ENCODE data around the gene CACNA2D4.

The CACNA2D4 gene

DNA sequence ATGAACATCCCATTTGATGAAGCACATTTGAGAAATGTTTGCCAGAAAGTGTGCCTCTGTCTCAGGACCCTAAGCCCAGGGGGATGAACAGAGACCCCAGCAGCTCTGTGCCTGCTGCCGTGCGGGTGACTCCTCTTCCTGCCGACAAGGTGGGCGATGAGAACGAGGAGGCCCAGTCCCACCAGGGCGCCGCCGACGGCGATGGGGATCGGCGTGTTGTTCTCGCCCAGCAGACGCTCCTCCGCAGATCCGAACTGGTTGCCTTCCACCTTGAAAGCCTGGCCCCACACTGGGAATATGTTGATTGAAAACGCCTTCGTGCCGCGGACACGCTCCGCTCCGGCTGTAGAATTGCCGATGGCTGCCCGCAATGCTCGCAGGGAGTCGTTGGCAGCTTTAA is 54.0 kb downstream of the CACNA2D4 start:
- DNase-seq = no peak

DNA sequence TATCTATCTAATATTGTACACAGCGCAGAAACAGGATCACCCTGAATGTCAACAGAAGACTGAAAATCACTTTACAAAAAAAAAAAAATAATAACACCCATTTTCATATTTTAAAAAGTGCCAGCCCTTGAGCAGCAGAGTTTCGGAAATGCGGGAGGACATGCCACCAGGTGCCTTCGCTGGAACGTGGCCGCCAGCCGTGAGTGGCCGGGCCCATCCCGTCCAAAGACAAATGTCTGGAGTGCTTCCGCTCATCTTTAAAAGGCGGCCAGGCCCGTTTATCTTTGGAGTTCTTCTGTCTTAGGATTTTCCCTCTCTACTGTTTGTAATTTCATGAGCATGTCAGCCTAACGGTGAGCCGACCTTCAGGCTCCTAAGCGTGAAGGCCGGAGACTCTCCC is 54.6 kb downstream of the CACNA2D4 start:
- no peak for DNase-seq

DNA sequence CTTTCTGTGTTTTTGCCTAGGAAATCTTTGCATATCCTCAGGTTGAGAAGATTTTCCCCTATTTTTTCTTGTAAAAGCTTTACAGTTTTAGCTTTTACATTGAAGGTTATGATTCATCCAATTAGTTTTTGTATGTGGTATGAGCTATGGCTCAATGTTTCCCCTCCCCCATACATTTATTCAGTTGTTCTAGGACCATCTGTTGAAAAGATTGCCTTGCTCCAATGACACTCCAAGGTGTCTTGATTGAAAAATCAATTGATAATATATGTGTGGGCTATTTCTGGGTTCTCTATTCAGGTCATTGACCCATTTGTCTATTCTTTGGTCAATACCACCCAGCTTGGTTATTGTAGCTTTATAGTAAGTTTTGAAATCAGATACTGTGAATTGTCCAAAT is 55.5 kb downstream of the CACNA2D4 start:
- no peak for DNase-seq

DNA sequence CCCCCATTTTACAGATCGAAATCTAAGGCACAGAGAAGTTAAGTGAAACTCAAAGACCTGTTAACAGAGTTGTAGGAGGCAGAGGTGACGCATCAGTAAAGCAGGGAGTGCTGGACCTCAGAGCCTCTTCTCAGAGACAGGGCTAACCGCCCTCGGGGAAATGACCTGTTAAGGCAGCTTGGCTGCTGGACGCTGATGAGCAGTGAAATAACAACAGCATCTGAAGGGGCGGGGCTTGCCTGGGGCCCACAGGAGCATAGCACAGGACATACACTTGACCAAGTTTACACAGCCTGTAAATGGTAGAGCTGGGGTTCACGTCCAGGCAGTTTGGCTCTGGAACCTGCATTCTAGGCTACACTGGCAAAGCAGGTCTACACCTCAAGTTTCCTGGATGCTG is 58.8 kb downstream of the CACNA2D4 start:
- no peak for DNase-seq

DNA sequence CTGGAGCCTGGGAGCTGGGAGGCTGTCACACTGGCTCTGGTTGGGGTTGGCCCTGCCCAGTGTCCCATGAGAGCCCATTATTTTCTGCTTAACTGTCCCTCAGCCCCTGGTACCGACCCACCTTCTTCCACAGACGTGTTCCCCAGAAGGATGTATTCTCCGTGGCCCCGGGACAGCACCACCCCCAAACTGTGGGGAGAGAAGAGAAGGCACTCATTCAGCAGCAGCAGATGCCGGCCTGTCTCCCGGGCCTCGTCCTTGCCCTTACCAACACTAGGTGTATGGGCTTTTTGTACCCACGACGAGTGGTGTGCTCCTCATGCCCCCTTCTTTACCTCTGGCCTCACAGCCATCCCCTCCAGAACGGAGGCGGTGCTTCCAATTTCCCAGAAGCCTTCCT is 60.0 kb downstream of the CACNA2D4 start:
- no peak for DNase-seq

DNA sequence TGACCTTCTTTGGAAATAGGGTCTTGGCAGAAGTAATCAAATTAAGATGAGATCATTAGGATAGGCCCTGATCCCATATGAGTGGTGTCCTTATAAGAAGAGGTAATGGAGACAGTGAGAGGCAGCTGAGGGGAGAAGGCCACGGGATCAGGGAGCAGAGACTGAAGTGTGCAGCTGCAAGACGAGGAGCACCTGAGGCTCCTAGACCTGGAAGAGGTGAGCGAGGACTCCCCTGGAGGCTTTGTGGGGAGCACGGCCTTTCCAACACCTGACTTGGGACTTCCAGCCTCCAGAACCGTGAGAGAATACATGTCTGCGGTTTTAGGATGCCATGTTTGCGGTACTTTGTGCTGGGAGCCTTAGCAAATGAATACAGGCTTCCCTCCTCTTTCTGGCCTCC is 60.6 kb downstream of the CACNA2D4 start:
- DNase-seq = no peak

DNA sequence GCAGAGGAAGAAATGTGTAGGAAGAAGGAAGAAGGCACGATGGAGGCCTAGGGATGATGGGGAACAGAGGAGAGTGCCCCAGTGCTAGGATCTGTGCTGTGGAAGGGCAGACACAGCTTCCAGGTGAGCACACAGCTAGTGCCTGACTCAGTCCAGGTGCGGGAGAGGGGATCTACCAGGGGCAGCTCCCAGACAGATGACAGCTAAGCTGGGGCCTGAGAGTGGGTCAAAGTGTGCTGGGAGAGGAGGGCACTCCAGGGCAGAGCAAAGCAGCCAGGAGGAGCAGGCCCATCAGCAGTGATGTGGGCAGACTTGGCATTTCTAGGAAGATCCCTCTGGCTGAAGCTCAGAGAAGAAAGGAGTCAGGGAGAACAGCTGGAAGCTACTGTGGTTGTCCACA is 61.4 kb downstream of the CACNA2D4 start:
- DNase-seq = no peak

DNA sequence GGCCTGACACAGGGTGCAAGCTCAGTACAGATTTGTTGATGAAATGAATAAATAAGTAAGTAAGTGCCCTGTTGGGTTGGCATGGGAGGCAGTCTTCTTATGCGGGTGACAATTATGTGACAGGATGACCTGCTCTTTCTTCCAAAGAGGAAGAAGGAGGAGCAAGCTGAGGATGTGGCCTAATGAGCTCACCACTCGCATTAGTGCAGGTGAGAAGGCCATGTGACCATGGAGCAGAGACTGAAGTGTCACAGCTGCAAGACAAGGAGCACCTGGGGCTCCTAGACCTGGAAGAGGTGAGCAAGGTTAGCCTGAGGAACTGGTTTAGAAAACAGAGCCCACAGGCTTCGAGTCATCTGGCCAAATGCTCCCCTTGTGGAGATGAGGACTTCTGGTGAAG is 63.2 kb downstream of the CACNA2D4 start:
- peak; percentile 23 for DNase-seq

DNA sequence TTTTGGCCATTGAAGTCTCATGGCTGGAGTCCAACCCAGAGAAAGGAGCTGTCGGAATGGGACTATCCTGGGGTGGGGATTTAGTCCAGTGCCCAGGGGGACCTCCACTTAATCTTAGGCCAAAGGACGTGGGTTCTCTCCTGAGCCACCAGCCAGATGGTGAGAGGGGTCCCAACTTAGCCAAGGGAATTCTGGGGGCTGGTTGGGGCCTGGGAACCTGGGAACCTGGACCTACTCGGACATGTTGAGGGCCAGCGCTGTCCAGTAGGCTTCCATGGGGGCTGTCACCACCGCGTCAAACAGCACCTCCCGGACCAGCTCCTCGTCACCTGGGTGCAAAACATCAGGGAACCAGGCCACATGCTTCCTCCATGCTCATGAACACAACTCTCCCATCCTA is 64.7 kb downstream of the CACNA2D4 start:
- DNase-seq = no peak

DNA sequence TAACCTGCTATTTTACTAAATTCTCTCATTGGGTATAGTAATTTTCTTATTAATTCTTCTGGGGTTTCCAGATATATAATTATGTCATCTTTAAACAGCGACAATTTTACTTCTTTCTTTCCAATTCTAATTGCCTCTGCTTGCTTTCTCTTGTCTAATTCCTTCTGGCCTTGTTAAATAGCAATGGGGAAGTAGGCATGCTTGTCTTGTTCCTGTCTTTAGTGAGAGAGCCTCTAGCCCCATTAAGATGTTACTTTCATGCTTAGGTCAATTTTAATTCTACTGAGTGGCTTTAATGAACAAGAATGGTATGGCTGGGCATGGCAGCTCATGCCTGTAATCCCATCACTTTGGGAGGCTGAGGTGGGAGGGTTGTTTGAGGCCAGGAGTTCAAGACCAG is 66.4 kb downstream of the CACNA2D4 start:
- DNase-seq = no peak

DNA sequence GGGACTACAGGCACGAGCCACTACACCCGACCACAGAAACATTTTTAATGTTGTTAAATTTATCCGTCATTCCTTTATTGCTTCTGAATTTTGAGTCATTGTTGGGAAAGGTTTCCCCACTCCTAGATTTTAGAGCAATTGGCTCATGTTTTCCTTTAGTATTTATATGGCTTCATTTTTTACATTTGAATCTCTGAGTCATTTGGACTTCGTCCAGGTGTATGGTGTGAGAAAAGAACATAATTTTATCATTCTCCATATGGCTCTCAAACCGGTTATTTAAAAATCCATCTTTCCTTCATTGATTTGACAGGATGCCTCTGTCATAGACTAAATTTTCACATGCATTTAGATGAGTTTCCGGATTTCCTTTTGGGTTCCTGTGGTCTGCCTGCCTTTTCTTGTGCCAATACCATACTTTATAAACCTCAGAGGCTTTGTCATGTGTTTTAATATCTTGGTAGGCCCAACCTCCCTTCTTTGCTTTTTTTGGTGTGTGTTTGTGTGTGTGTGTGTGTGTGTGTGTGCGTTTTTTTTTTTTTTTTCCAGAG is 67.2 kb downstream of the CACNA2D4 start:
- no peak for DNase-seq

DNA sequence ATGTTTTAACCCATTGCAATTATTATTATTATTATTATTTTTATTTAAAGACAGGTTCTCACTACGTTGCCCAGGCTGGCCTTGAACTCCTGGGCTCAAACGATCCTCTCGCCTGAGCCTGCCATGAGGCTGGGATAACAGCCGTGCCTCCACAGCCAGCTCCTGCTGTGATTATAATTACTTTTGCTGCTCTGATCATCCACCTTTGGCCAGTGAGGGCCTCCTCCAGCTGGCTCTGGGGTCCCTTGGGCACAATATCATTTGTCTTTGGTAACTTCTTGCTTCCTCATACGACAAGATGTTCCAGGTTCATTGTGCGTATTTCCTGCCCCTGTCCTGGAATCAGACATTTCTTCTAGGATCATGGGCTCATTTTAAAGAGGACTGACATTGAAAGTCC is 69.7 kb downstream of the CACNA2D4 start:
- DNase-seq = no peak

DNA sequence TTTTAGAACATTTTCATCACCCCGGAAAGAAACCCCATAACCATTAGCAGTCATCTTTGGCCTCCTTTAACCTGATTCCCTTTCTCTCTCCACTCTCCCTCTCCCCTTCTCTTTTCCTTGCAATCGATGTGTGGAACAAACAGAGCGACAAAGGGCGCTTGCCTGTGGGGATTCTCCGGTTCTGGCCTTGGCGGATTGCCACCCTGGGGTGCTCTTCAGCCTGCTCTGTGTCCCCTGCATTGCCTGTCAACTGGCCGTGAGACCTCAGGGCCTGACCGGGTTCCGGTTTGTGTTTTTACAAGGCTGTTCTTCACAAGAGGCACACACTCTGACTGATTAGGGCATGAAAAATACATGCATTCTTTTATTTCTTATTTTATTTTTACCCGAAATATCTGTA is 70.3 kb downstream of the CACNA2D4 start:
- DNase-seq = no peak

DNA sequence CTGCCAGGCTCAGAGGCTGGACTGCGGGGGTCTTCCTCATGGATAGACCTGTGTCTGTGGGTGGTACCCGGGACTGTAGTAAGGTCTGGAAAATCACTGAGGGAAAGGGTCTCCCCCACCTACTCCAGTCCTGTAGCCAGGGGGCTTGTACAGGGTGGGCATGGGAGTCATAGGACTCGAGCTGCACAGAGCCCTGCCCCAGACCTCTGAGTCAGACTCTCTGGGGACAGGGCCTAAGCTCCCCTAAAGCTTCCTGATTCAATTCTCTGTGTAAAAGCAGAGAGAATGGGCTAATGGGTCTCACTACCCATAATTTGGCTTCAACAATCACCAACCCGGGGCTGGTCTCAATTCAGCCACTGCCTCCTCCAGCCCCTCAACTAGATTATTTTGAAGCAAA is 71.0 kb downstream of the CACNA2D4 start:
- no peak for DNase-seq

DNA sequence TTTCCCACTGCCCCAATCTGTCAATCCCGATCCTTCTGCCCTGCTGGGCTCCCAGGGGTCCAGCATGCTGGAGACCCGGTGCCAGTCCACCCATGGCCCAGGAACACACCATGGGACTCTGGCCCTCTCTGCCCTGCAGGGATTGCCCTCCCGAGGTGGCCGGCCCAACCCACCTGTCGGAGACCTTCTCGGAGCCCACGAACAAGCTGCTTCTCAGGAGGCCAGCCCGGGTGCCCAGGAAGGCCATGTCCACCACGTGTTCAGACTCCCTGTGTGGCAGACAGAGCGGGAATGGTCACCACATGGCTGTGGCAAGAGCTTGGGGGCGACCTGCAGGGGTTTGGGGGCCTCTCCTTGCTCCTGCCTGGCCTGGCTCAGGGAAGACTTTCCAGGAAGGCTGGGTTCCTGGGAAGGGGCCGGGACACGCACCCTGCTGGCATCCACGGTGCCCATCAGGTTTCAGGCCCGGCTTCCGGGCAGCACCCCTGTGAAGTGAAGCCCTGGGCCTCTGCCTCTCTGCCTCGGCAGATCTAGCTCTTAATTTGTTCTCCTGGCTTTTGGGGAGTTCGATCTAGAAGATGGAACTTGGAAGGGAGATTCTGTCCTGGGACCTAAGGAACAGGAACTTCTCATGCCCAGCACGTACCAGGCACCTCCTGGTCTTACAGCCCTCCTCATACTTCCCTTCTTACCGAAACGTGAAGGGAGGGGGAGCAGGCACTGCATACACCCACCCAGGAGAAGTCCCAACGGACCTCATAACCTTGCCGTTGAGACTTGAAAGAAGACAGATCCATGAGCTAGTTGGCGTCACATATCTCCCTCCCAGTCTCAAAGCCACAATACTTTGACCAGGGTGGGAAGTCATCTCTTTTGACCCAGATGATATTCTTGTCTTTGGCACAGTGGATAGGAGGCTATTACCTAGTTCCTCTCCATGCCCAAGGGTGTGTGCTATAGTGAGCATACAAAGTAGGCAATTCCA is 71.7 kb downstream of the CACNA2D4 start:
- DNase-seq = no peak

DNA sequence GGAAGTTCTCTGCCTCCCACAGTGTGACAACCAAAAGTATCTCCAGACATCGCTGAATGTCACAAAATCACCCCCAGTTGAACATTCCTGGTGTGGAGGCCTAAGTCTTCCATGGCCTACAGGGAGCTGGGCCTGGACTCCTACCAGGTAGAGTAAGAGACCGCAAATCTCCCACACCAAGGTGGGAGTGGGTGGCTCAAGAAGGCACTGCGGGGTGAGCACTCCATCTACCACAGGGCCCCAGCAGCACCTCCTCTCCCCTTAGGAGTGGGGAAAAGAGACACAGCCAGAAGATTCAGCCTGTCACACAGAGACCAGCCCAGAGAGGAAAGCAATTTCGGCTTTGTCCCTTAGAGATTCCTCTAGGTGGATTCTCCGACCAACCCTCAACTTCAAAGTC is 72.6 kb downstream of the CACNA2D4 start:
- DNase-seq = no peak

DNA sequence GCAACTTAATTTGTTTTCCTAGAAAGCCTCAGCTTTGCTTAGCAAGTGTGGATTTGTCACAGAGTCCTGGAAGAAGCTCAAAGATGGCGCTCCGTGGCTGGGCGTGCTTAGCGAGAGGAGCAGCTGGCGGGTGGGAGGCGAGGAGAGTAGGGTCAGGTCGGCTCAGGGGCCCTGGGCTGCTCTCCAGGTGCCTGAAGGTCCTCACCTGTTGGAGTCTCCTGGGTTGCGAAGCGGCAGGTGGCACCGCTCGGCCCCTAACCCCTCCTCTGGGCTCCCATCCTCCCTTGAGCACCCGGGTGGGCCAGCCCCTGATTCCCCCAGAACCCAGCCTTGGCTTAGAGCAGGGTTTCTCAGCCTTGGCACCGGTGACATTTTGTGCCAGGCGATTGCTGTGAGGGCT is 73.0 kb downstream of the CACNA2D4 start:
- DNase-seq = no peak

DNA sequence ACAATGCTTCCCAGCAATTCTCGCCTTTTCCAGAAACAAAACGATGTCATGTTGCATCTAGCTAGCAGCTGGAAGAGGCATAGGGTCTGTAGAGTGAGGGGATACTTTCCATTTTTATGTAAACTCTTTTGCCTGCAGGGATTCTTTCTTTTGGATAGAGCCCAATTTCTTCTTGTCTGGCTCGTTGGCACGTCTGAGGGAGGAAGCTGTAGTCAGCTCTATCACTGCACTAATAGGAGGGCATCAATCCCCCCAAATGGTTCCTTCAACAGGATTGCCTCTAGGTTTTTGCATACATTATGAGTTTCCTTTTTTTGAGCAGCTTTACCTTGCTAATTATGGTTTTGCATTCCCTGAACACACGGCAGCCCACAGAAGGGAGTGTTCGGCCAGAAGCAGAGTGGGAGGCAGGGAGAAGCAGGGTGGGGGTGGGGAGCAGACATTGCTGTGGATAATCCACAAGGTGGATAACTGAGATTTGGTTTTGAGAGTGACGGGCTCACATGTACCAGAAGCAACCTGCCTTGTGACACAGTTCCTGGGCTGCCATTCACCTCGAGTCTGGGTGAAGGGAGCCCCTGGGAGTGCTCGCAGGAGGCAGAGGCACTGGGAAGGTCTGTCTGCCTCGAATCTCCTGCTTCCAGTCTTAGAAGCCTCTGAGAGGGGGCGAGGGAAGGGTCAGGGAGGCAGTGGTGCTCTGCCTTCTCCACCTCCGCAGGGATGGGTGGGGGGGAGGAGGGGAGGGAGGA is 73.6 kb downstream of the CACNA2D4 start:
- no peak for DNase-seq

DNA sequence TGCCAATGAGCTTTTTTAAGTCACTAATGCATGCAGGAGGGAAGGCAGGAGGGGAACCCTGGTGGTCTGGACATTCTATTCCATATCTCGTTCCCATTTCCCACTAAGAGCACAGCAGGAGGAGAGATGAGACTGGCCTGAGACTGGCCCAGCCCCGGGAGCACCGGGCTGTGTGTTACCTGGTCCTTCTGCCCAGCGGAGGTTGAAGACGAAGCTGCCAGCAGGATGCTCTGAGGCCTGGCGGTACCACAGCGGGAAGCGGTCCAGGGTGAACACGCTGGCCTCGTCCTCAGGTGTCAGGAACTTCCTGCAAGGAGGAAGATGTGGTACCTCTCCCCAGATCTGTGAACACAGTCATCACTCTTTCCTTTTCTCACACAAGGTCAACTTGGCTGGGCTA is 74.2 kb downstream of the CACNA2D4 start:
- DNase-seq = no peak

DNA sequence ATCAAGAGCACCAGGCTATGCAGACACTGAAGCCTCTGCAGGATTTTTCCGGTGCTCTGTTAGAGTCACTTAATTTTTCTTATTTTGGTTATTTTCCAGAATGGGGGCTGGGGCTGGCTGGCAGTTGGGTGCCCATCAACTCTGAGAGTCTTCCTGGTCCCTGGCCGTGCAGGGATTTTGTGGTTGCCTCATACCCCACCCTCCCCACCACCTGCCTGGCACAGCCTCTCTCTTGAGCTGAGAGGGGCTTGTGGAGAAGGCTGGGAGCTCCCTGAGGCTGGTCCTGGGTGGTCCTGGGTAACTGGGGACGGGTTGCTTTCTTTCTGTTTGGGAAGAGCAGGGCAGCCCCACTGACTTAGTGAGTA is 74.8 kb downstream of the CACNA2D4 start:
- DNase-seq = no peak

DNA sequence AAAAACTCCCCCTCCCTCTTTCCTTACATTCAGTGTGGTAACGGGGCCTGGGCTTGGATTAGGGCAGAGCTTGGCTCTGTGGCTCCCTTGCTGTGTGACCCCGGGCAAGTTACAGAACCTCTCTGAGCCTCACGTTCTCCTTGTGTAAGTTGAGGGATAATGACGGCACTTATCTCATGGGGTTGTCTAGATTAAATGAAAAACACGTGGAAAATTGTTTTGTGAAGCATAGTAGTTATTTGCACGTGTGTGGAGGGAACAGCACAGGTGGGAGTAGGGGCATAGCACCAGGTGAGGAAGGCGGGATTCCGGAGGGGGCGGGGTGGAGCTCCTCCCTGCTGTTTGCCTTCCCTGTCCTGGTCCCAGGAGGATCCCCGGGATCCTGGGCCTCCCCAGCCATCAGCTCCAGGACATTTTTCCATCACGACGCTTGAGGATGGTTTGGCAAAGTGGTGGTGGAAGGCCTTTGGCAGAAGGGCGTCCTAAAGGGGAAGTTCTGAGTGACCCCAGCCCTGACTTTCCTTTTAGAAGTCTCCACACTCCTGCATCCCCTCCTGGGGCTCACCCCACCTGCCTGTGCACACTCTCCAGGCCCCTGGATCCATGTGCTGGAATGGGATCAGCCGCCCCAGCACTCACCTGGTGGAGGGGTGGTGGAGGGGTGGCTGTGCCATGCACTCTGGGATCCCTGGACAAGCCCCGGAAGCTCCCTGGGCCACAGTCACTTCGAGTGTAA is 75.4 kb downstream of the CACNA2D4 start:
- DNase-seq = no peak

DNA sequence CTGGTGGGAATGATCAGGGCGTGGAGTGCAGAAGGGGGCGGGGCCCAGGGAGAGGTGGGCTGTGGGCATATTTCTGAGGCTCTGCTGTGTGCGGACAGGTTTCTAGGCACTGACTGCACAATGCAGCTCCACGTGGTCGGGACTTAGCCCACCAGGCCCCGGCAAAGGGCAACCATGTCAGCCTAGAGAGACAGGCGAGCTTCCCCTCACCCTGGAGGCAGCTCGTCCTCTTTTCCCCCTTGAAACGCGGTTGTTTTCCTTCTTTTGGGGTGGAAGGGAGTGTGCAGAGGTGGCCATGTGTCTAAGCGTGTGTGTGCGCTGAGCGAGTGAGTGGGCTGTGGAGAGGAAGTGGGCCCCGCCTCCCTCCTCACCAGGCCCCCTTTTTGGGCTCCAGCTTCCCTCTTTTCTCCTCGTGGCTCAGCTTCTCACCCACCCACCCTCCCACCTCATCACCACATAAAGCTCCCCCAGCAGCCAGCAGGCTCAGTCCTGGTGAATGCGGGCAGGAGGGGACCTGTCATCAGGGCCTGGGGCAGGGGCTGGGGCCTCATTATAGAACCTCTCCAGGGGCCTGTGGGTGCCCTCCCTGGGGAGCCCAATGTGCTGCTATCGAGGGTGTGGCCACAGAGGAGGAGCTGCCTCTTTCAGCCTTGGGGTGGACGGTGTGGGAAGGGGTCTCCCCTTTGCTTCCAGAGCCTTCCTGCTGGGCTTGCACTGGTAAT is 76.1 kb downstream of the CACNA2D4 start:
- no peak for DNase-seq
